ENCODE data around the gene ZBTB7C.

Gene ZBTB7C

DNA sequence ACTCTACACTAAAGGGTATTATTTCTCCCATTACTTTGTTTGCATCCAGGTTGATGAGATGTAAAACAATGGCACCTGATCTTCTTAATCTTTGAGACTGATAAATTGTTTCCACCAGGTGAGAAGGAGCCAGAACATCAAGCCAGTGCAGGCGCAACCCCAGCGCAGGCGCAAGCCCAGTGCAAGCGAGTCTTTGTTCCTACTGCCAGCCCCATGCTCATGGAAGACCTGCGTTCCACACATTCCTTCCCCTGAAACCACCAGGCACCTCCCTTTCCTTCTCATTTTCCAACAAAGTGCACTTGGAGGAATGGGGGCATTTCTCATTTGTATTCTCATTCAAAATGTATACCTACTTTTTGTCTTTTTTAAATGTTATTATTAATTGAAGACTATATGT is 290.0 kb downstream of the ZBTB7C start:
- DNase-seq = no peak
- ATAC-seq (ENCODE audit: insufficient read depth, low read depth) = no peak
- H3K9ac ChIP-seq (ENCODE audit: low read depth, low read length) = no peak overlapping the region
- no peaks in the 10 kb centered on the region for H3K4me1 ChIP-seq (ENCODE audit: insufficient read depth, low read length)
- H3K27ac ChIP-seq (ENCODE audit: low read length) = no peak overlapping the region
- no peak overlapping the region for H2AFZ ChIP-seq (ENCODE audit: low read depth, low read length)
- H3K27me3 ChIP-seq (ENCODE audit: insufficient read depth, low read length, poor library complexity) = no peaks in the 10 kb centered on the region
- H3K36me3 ChIP-seq (ENCODE audit: insufficient read depth, low read length) = no peaks in the 10 kb centered on the region
- H3K4me3 ChIP-seq (ENCODE audit: low read depth in 1 of 2, low read length in 2 of 2) = no peak overlapping the region
- H3K79me2 ChIP-seq (ENCODE audit: insufficient read depth, low read length) = no peaks in the 10 kb centered on the region
- TF ChIP-seq, protein P1, sequence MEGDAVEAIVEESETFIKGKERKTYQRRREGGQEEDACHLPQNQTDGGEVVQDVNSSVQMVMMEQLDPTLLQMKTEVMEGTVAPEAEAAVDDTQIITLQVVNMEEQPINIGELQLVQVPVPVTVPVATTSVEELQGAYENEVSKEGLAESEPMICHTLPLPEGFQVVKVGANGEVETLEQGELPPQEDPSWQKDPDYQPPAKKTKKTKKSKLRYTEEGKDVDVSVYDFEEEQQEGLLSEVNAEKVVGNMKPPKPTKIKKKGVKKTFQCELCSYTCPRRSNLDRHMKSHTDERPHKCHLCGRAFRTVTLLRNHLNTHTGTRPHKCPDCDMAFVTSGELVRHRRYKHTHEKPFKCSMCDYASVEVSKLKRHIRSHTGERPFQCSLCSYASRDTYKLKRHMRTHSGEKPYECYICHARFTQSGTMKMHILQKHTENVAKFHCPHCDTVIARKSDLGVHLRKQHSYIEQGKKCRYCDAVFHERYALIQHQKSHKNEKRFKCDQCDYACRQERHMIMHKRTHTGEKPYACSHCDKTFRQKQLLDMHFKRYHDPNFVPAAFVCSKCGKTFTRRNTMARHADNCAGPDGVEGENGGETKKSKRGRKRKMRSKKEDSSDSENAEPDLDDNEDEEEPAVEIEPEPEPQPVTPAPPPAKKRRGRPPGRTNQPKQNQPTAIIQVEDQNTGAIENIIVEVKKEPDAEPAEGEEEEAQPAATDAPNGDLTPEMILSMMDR (IDR thresholded peaks at IDR 0.05; ENCODE audit: borderline replicate concordance, extremely low read depth, low read length, poor library complexity, severe bottlenecking) = no peak
- no peak for TF ChIP-seq EZH2 (IDR thresholded peaks at IDR 0.05; ENCODE audit: borderline replicate concordance, low read depth, low read length, severe bottlenecking)
- H3K4me2 ChIP-seq (ENCODE audit: insufficient read depth, low read length) = no peak overlapping the region
- H3K9me3 ChIP-seq (ENCODE audit: insufficient read depth, low read length, severe bottlenecking) = no peaks in the 10 kb centered on the region
- H4K20me1 ChIP-seq (ENCODE audit: insufficient read depth, low read length) = peaks cover 5% of the 10 kb centered on the region

DNA sequence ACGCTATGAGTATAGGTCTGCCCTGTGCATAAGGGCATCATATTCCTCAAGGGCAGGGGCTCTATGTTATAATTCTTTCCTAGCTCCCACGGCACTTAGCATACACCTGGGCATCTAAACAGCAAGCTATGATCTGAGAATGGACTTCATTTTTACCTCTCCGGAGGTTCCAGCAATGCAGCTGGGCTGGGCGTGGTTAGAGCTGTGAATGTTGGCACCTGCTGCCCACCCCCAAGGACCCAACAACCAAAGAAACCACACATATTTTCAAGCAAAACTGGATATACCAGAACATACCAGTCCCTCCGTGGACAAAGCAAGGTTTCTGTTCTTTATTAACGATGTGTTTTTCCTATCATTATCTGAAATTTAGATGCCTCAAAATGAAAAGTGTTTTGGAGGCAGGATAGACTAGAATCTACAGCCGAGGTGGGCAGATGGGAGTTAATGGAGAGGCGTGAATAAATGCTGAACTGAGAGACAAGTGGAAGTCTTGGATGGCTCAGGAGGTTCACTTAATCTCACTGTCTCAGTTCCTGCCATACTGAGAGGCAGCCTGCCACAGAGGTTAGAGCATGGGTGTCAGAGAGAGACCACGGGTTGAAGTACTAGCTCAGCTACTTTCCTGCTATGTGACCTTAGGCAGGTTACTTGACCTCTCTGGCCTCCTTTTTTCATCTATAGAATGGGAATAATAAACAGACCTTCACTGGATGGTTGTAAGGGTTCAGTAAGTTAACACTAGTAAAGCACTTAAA is 292.1 kb downstream of the ZBTB7C start:
- H3K9me3 ChIP-seq (ENCODE audit: insufficient read depth, low read length, severe bottlenecking) = no peaks in the 10 kb centered on the region
- H4K20me1 ChIP-seq (ENCODE audit: insufficient read depth, low read length) = no peaks in the 10 kb centered on the region; the same call in 1 of the 2 replicates
- H3K4me2 ChIP-seq (ENCODE audit: insufficient read depth, low read length) = no peak overlapping the region
- DNase-seq (no peak), ATAC-seq (ENCODE audit: insufficient read depth, low read depth) (no peak)
- H3K4me1 ChIP-seq (ENCODE audit: insufficient read depth, low read length) = no peaks in the 10 kb centered on the region
- H3K27me3 ChIP-seq (ENCODE audit: insufficient read depth, low read length, poor library complexity) = no peaks in the 10 kb centered on the region
- H3K4me3 ChIP-seq (ENCODE audit: low read depth in 1 of 2, low read length in 2 of 2) = no peak overlapping the region
- no peaks in the 10 kb centered on the region for H3K36me3 ChIP-seq (ENCODE audit: insufficient read depth, low read length)
- H3K27ac ChIP-seq (ENCODE audit: low read length) = no peak overlapping the region
- H2AFZ ChIP-seq (ENCODE audit: low read depth, low read length) = no peak overlapping the region
- H3K9ac ChIP-seq (ENCODE audit: low read depth, low read length) = no peak overlapping the region
- no peaks in the 10 kb centered on the region for H3K79me2 ChIP-seq (ENCODE audit: insufficient read depth, low read length)
- TF ChIP-seq EZH2 (IDR thresholded peaks at IDR 0.05; ENCODE audit: borderline replicate concordance, low read depth, low read length, severe bottlenecking) = no peak
- TF ChIP-seq, protein P1 (IDR thresholded peaks at IDR 0.05; ENCODE audit: borderline replicate concordance, extremely low read depth, low read length, poor library complexity, severe bottlenecking) = no peak

DNA sequence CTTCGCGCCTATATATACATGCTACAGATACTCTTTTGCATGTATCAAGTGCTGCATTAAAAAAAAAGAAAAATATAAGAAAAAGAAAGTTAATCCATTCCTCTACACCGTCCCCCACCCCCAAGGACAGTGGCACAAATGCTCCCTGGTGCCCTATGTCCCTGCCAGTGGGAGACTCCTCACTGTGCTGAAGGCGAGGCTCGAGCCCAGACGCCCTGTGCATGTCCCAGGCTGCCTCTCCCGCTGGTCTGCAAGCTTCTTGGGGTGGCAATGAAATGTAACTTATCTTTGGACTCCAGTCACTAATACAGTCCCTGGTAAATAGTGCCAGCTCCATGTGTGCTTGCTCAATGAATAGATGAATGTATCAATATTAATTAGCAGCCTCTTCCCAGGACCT is 293.2 kb downstream of the ZBTB7C start:
- TF ChIP-seq EZH2 (IDR thresholded peaks at IDR 0.05; ENCODE audit: borderline replicate concordance, low read depth, low read length, severe bottlenecking) = no peak
- TF ChIP-seq, protein P1 (IDR thresholded peaks at IDR 0.05; ENCODE audit: borderline replicate concordance, extremely low read depth, low read length, poor library complexity, severe bottlenecking) = no peak
- no peaks in the 10 kb centered on the region for H3K4me1 ChIP-seq (ENCODE audit: insufficient read depth, low read length)
- H3K27ac ChIP-seq (ENCODE audit: low read length) = no peak overlapping the region
- H3K27me3 ChIP-seq (ENCODE audit: insufficient read depth, low read length, poor library complexity) = no peaks in the 10 kb centered on the region
- ATAC-seq (ENCODE audit: insufficient read depth, low read depth) (no peak), DNase-seq (no peak)
- no peak overlapping the region for H3K9ac ChIP-seq (ENCODE audit: low read depth, low read length)
- no peaks in the 10 kb centered on the region; the same call in 1 of the 2 replicates for H4K20me1 ChIP-seq (ENCODE audit: insufficient read depth, low read length)
- no peak overlapping the region for H3K4me2 ChIP-seq (ENCODE audit: insufficient read depth, low read length)
- H3K36me3 ChIP-seq (ENCODE audit: insufficient read depth, low read length) = no peaks in the 10 kb centered on the region
- no peaks in the 10 kb centered on the region for H3K79me2 ChIP-seq (ENCODE audit: insufficient read depth, low read length)
- no peak overlapping the region for H3K4me3 ChIP-seq (ENCODE audit: low read depth in 1 of 2, low read length in 2 of 2)
- no peak overlapping the region for H2AFZ ChIP-seq (ENCODE audit: low read depth, low read length)
- no peaks in the 10 kb centered on the region for H3K9me3 ChIP-seq (ENCODE audit: insufficient read depth, low read length, severe bottlenecking)
